SU-DHL-6 (cell line): ENCODE measurements around the gene CDK14.

ENCODE experiments used
- EZH2phosphoT487 ChIP-seq: fragments of 200-600 bp; sonication (generic), shearing (Covaris generic); conservative IDR thresholded peaks from 2 replicates; pipeline ENCODE4 v1.6.1; 2018; ENCODE audit warnings: mild to moderate bottlenecking, antibody characterized with exemption, low read length, moderate library complexity, mixed read lengths
- TF ChIP-seq, protein P1 (sequence below): fragments of 200-600 bp; sonication (generic); IDR thresholded peaks from one replicate; pipeline ENCODE4 v1.5.1; 2017; ENCODE audit warnings: antibody characterized with exemption, mild to moderate bottlenecking, low read length, moderate library complexity; ENCODE audit not compliant: insufficient read depth, poor library complexity, severe bottlenecking

DNA sequence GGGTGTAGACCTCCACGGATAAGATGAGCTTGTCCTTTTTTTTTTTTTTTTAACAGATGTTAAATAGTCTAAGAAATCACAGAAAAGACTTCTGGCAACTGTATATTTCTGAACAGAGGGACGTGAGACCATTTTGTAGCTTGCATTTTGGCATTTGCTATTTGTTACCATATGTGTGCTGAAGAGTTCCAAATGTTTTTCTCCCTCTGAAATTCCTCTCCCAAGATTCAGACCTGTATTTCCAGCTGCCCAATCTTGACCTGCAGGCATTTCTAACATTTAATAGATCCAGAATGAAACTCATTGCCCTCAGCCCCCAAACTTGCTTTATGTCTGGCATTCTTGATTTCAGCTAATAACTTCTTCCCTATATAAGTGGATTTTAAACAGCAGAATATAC is 445.0 kb downstream of the CDK14 start:
- TF ChIP-seq, protein P1, sequence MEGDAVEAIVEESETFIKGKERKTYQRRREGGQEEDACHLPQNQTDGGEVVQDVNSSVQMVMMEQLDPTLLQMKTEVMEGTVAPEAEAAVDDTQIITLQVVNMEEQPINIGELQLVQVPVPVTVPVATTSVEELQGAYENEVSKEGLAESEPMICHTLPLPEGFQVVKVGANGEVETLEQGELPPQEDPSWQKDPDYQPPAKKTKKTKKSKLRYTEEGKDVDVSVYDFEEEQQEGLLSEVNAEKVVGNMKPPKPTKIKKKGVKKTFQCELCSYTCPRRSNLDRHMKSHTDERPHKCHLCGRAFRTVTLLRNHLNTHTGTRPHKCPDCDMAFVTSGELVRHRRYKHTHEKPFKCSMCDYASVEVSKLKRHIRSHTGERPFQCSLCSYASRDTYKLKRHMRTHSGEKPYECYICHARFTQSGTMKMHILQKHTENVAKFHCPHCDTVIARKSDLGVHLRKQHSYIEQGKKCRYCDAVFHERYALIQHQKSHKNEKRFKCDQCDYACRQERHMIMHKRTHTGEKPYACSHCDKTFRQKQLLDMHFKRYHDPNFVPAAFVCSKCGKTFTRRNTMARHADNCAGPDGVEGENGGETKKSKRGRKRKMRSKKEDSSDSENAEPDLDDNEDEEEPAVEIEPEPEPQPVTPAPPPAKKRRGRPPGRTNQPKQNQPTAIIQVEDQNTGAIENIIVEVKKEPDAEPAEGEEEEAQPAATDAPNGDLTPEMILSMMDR, result no peak
- TF ChIP-seq EZH2phosphoT487, result no peak
